H9 (cell line): ENCODE measurements around the gene EML4. TPM values are rescaled to one million over a fixed set of nuclear protein-coding genes. Genes with fewer than 3 reads are reported as not detected.

Experiments
- DNase-seq: peaks from one replicate; pipeline ENCODE4 v3.0.0-alpha.2; 2017
- H2AFZ ChIP-seq: one replicate; pipeline ENCODE4 v1.6.1; 2013; ENCODE audit warnings: mild to moderate bottlenecking, low read length, control low read depth, moderate library complexity
- H2AK5ac ChIP-seq: 2 replicates; pipeline ENCODE4 v1.6.1; 2013; ENCODE audit warnings: low read length, control low read depth, mixed read lengths; ENCODE audit not compliant: insufficient read length
- H2BK120ac ChIP-seq: one replicate; pipeline ENCODE4 v1.6.1; 2013; ENCODE audit warnings: low read depth, mild to moderate bottlenecking, low read length, control low read depth, inconsistent platforms; ENCODE audit not compliant: poor library complexity, severe bottlenecking
- H2BK12ac ChIP-seq: 2 replicates; pipeline ENCODE4 v1.6.1; 2013; ENCODE audit warnings: low read length, control low read depth, mixed read lengths, low read depth; ENCODE audit not compliant: insufficient read length
- H2BK15ac ChIP-seq: 2 replicates; pipeline ENCODE4 v1.6.1; 2013; ENCODE audit warnings: low read depth, low read length, control low read depth
- H2BK20ac ChIP-seq: one replicate; pipeline ENCODE4 v1.6.1; 2013; ENCODE audit warnings: low read depth, mild to moderate bottlenecking, low read length, control low read depth, inconsistent platforms; ENCODE audit not compliant: poor library complexity, severe bottlenecking
- H2BK5ac ChIP-seq: 2 replicates; pipeline ENCODE4 v1.6.1; 2013; ENCODE audit warnings: low read length, control low read depth, mixed read lengths; ENCODE audit not compliant: insufficient read length
- H3K14ac ChIP-seq: 2 replicates; pipeline ENCODE4 v1.6.1; 2013; ENCODE audit warnings: low read length, control low read depth; ENCODE audit not compliant: insufficient read depth
- H3K18ac ChIP-seq: 2 replicates; pipeline ENCODE4 v1.6.1; 2013; ENCODE audit warnings: low read depth, mild to moderate bottlenecking, mixed read lengths, low read length, control low read depth; ENCODE audit not compliant: insufficient read length
- H3K23ac ChIP-seq: 2 replicates; pipeline ENCODE4 v1.6.1; 2013; ENCODE audit warnings: low read length, control low read depth, mixed read lengths, low read depth; ENCODE audit not compliant: insufficient read length
- H3K23me2 ChIP-seq: 2 replicates; pipeline ENCODE4 v1.6.1; 2013; ENCODE audit warnings: low read depth, mild to moderate bottlenecking, mixed read lengths, low read length, control low read depth; ENCODE audit not compliant: insufficient read length, poor library complexity, severe bottlenecking
- H3K27ac ChIP-seq: 2 replicates; pipeline ENCODE4 v1.5.1; 2013; ENCODE audit warnings: low read length, control low read depth, mixed read lengths, low read depth; ENCODE audit not compliant: insufficient read length
- H3K27me3 ChIP-seq: 2 replicates; pipeline ENCODE4 v1.6.1; 2013; ENCODE audit warnings: low read length, control low read depth, inconsistent platforms; ENCODE audit not compliant: insufficient read depth
- H3K4ac ChIP-seq: 2 replicates; pipeline ENCODE4 v1.6.1; 2013; ENCODE audit warnings: low read depth, mild to moderate bottlenecking, control low read depth, inconsistent platforms, low read length, moderate library complexity
- H3K4me1 ChIP-seq: 2 replicates; pipeline ENCODE4 v1.6.1; 2013; ENCODE audit warnings: low read length, control low read depth, inconsistent platforms; ENCODE audit not compliant: insufficient read depth
- H3K4me2 ChIP-seq: 2 replicates; pipeline ENCODE4 v1.6.1; 2013; ENCODE audit warnings: low read length, control low read depth, mixed read lengths; ENCODE audit not compliant: insufficient read length, insufficient read depth
- H3K56ac ChIP-seq: 2 replicates; pipeline ENCODE4 v1.6.1; 2013; ENCODE audit warnings: low read depth, mild to moderate bottlenecking, mixed read lengths, low read length, control low read depth; ENCODE audit not compliant: insufficient read length
- H3K79me1 ChIP-seq: 2 replicates; pipeline ENCODE4 v1.6.1; 2013; ENCODE audit warnings: low read depth, mild to moderate bottlenecking, moderate library complexity, low read length, control low read depth, inconsistent platforms; ENCODE audit not compliant: insufficient read depth, poor library complexity, severe bottlenecking
- H3K79me2 ChIP-seq: 2 replicates; pipeline ENCODE4 v1.6.1; 2013; ENCODE audit warnings: low read length, control low read depth, inconsistent platforms; ENCODE audit not compliant: insufficient read depth
- H3K9ac ChIP-seq: 2 replicates; pipeline ENCODE4 v1.6.1; 2013; ENCODE audit warnings: low read length, control low read depth, mixed read lengths; ENCODE audit not compliant: insufficient read length; ENCODE audit errors: extremely low read depth
- H3K9me3 ChIP-seq: one replicate; pipeline ENCODE4 v1.6.1; 2013; ENCODE audit warnings: low read depth, low read length, inconsistent platforms; ENCODE audit not compliant: control insufficient read depth
- H3T11ph ChIP-seq: one replicate; pipeline ENCODE4 v1.6.1; 2013; ENCODE audit warnings: mild to moderate bottlenecking, low read length, control low read depth, inconsistent platforms
- H4K20me1 ChIP-seq: one replicate; pipeline ENCODE4 v1.6.1; 2013; ENCODE audit not compliant: control insufficient read depth, insufficient read length, insufficient read depth
- H4K5ac ChIP-seq: 2 replicates; pipeline ENCODE4 v1.6.1; 2013; ENCODE audit warnings: low read depth, mild to moderate bottlenecking, mixed read lengths, low read length, control low read depth; ENCODE audit not compliant: insufficient read length
- H4K8ac ChIP-seq: replicated peaks from 2 replicates; pipeline ENCODE4 v1.6.1; 2013; ENCODE audit warnings: low read length, control low read depth, mixed read lengths, low read depth; ENCODE audit not compliant: insufficient read length
- H4K91ac ChIP-seq: 2 replicates; pipeline ENCODE4 v1.6.1; 2013; ENCODE audit warnings: low read depth, mild to moderate bottlenecking, moderate library complexity, mixed read lengths, low read length, control low read depth; ENCODE audit not compliant: insufficient read length
- H3K27ac Mint-ChIP-seq, 3 experiments: 2 replicates in 2 of 3; 3 replicates in 1 of 3; pipeline ENCODE4 v1.8.0; 2020 to 2021; ENCODE audit warnings: mixed read lengths in 3 of 3, mild to moderate bottlenecking in 1 of 3, moderate library complexity in 1 of 3
- H3K27me3 Mint-ChIP-seq: 2 replicates; pipeline ENCODE4 v1.8.0; 2021; ENCODE audit warnings: low read depth, mild to moderate bottlenecking, moderate library complexity, mixed read lengths
- H3K36me3 Mint-ChIP-seq, 3 experiments: 2 replicates in 2 of 3; 3 replicates in 1 of 3; pipeline ENCODE4 v1.8.0; 2020 to 2021; ENCODE audit warnings: low read depth in 3 of 3, mixed read lengths in 3 of 3; ENCODE audit not compliant: insufficient read depth in 1 of 3
- H3K4me1 Mint-ChIP-seq, 2 experiments: 2 replicates each; pipeline ENCODE4 v1.8.0; 2020; ENCODE audit warnings: mixed read lengths in 2 of 2
- H3K4me3 Mint-ChIP-seq, 2 experiments: 2 replicates in 1 of 2; 3 replicates in 1 of 2; pipeline ENCODE4 v1.8.0; 2020 to 2021; ENCODE audit warnings: mild to moderate bottlenecking in 2 of 2, mixed read lengths in 2 of 2, moderate library complexity in 1 of 2
- H3K9me3 Mint-ChIP-seq, 2 experiments: 2 replicates in 1 of 2; 3 replicates in 1 of 2; pipeline ENCODE4 v1.8.0; 2020; ENCODE audit warnings: mild to moderate bottlenecking in 2 of 2, mixed read lengths in 2 of 2, moderate library complexity in 1 of 2
- WGBS: extraction: QIAGEN DNeasy Blood & Tissue Kit; methylation state at CpG from one replicate; pipeline ENCODE4 v1.1.7; 2013; ENCODE audit warnings: missing lambda C conversion rate, low lambda C conversion rate, mixed read lengths; ENCODE audit not compliant: insufficient read length; ENCODE audit errors: extremely low coverage; 5-methylcytosine and 5-hydroxymethylcytosine counted together
- total RNA-seq: library from RNA; stranded (reverse); gene quantifications from 2 replicates; pipeline ENCODE4 v1.2.1, GENCODE V29; 2021
- TF ChIP-seq, protein P1 (sequence below): fragments of 200-600 bp; sonication (generic); conservative IDR thresholded peaks from 3 replicates; pipeline ENCODE4 v1.8.0; 2021; ENCODE audit warnings: antibody characterized with exemption, mild to moderate bottlenecking

The EML4 gene
- total RNA-seq, 1 experiment from 2014 or later, result 68.6 TPM

DNA sequence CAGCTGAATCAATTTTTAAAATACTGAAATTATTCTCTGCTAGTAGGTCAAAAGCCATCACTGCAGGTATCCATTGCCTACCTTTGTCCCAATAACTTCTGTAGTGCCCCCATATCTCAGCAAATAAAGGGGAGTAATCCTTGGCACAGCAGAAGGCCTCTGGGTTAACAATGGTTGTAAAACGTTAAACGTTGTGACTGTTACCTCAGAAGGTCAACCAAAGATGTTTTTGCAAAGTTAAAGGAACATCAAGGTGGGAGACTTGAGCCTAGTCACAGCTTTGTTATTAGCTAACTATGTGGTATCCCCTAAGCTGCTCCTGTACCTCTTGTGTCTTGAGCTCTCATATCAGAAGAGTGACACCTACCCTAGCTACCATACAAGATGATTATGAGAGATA is 131.4 kb downstream of the EML4 start:
- Histone ChIP-seq H3K4me1 (no peaks in the 10 kb centered on the region), H3K27me3 (no peaks in the 10 kb centered on the region), H3K4me2 (no peak overlapping the region), H2BK12ac (no peak overlapping the region), H3K23ac (no peak overlapping the region), H2AFZ (no peak overlapping the region), H3K56ac (no peak overlapping the region), H3K14ac (no peak overlapping the region), H3K18ac (no peak overlapping the region), H2BK20ac (no peak overlapping the region), H2BK5ac (no peak overlapping the region), H3K79me2 (no peaks in the 10 kb centered on the region), H2AK5ac (no peak overlapping the region), H3K23me2 (no peaks in the 10 kb centered on the region), H4K91ac (no peak overlapping the region), H3K9me3 (no peaks in the 10 kb centered on the region), H4K8ac (no peak overlapping the region), H3K79me1 (no peaks in the 10 kb centered on the region), H2BK15ac (no peak overlapping the region), H3K4ac (no peak overlapping the region), H3K27ac (no peak overlapping the region), H3T11ph (no peak overlapping the region), H4K5ac (no peak overlapping the region), H2BK120ac (no peak overlapping the region), H4K20me1 (no peaks in the 10 kb centered on the region), H3K9ac (no peak overlapping the region)
- TF ChIP-seq, protein P1, sequence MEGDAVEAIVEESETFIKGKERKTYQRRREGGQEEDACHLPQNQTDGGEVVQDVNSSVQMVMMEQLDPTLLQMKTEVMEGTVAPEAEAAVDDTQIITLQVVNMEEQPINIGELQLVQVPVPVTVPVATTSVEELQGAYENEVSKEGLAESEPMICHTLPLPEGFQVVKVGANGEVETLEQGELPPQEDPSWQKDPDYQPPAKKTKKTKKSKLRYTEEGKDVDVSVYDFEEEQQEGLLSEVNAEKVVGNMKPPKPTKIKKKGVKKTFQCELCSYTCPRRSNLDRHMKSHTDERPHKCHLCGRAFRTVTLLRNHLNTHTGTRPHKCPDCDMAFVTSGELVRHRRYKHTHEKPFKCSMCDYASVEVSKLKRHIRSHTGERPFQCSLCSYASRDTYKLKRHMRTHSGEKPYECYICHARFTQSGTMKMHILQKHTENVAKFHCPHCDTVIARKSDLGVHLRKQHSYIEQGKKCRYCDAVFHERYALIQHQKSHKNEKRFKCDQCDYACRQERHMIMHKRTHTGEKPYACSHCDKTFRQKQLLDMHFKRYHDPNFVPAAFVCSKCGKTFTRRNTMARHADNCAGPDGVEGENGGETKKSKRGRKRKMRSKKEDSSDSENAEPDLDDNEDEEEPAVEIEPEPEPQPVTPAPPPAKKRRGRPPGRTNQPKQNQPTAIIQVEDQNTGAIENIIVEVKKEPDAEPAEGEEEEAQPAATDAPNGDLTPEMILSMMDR, result no peak
- no peak for DNase-seq
- WGBS, result no CpG with 5 or more reads among the region's 2 CpGs
- Mint-ChIP-seq H3K4me1 (peaks cover 0 to 6% of the 10 kb centered on the region in 2 experiments; a peak in 1 of 4 replicates), H3K27ac (no peak overlapping the region), H3K9me3 (no peaks in the 10 kb centered on the region), H3K27me3 (no peaks in the 10 kb centered on the region), H3K36me3 (peaks cover 17 to 59% (median 35%) of the 10 kb centered on the region in 3 experiments; a peak in 6 of 7 replicates), H3K4me3 (no peak overlapping the region)
